ENCODE measurements around the gene IL4I1. TPM values are rescaled to one million over a fixed set of nuclear protein-coding genes. Genes with fewer than 3 reads are reported as not detected.

Gene IL4I1
- total RNA-seq, 3 donors from 2014 or later = 0.48 to 2.2 (median 0.66) TPM

- no peak overlapping the region for H3K4me3 ChIP-seq
- H3K36me3 ChIP-seq = peaks cover 3% of the 10 kb centered on the region
- TF ChIP-seq POLR2AphosphoS5 (IDR thresholded peaks at IDR 0.05) = no peak
- TF ChIP-seq POLR2A (IDR thresholded peaks at IDR 0.05) = no peak
- TF ChIP-seq, protein P1, sequence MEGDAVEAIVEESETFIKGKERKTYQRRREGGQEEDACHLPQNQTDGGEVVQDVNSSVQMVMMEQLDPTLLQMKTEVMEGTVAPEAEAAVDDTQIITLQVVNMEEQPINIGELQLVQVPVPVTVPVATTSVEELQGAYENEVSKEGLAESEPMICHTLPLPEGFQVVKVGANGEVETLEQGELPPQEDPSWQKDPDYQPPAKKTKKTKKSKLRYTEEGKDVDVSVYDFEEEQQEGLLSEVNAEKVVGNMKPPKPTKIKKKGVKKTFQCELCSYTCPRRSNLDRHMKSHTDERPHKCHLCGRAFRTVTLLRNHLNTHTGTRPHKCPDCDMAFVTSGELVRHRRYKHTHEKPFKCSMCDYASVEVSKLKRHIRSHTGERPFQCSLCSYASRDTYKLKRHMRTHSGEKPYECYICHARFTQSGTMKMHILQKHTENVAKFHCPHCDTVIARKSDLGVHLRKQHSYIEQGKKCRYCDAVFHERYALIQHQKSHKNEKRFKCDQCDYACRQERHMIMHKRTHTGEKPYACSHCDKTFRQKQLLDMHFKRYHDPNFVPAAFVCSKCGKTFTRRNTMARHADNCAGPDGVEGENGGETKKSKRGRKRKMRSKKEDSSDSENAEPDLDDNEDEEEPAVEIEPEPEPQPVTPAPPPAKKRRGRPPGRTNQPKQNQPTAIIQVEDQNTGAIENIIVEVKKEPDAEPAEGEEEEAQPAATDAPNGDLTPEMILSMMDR (IDR thresholded peaks at IDR 0.05) = no peak
- H3K27me3 ChIP-seq = no peaks in the 10 kb centered on the region
- H3K9me3 ChIP-seq = no peaks in the 10 kb centered on the region
- DNase-seq (ENCODE audit: low spot score in 2 of 2) = no peak
- peak overlapping the region in 1 of 2 donors; percentile 25 for H3K27ac ChIP-seq
- intact Hi-C loops (cut with DNase I; ENCODE audit: low total_unique reads) = no loop called here
- H3K4me1 ChIP-seq = no peaks in the 10 kb centered on the region
These were observed 38.4 kb downstream of the IL4I1 start for GRCh38 chr19:49858088-49858985.

- Histone ChIP-seq H3K27me3 (no peaks in the 10 kb centered on the region), H3K4me1 (peaks cover 0 to under 1% of the 10 kb centered on the region in 2 donors), H3K4me3 (no peak overlapping the region), H3K9me3 (no peaks in the 10 kb centered on the region), H3K27ac (peak overlapping the region in 1 of 2 donors; percentile 7), H3K36me3 (peaks cover 3% of the 10 kb centered on the region)
- no peak for DNase-seq (ENCODE audit: low spot score in 2 of 2)
- no peak for TF ChIP-seq POLR2A (IDR thresholded peaks at IDR 0.05)
- no peak for TF ChIP-seq POLR2AphosphoS5 (IDR thresholded peaks at IDR 0.05)
- TF ChIP-seq, protein P1 (IDR thresholded peaks at IDR 0.05) = no peak
- intact Hi-C loops (cut with DNase I; ENCODE audit: low total_unique reads) = no loop called here
These were observed 38.9 kb downstream of the IL4I1 start for GRCh38 chr19:49857838-49858087.

DNA sequence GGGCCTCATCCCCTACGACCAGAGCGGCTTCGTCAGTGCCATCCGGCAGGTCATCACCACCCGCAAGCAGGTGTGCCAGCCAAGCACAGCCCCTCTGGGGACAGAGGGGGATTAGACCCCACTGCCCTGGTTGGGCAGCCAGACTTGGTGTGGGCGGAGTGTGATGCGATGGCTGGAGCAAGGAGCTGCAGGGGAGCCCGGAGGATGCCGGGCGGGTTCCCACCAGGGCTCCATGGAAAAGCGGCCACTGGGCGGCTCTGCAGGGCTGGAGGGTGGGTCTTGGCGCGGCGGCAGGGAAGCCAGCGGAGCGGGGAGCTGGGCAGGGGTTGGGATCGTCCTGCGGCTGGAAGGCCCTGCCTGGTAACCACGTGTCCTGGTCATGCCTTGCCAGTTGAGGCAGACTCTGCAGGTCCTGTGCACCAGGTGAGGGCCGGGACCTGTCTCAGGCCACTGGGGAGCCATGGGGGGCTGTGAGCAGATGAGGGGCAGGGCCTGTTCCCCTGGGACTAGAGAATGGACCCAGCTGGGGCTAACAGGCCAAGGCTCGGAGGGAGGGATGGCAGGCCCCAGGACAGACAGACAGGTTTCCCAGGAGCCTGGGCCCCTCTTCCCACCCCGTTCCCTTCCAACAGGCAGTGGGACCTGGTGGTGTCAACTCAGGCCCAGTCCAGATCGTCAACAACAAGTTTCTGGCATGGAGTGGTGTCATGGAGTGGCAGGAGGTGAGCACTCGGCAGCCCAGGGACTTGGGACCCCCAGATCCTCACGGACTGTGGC lies 39.4 kb downstream of the IL4I1 start:
- intact Hi-C loops (cut with DNase I; ENCODE audit: low total_unique reads) = no loop called here
- Histone ChIP-seq H3K27me3 (no peaks in the 10 kb centered on the region), H3K36me3 (peaks cover 3% of the 10 kb centered on the region), H3K27ac (peak overlapping the region in 1 of 2 donors; percentile 7), H3K9me3 (no peaks in the 10 kb centered on the region), H3K4me1 (peaks cover 0 to 6% of the 10 kb centered on the region in 2 donors), H3K4me3 (no peak overlapping the region)
- no peak for DNase-seq (ENCODE audit: low spot score in 2 of 2)
- TF ChIP-seq, protein P1 (IDR thresholded peaks at IDR 0.05) = no peak

DNA sequence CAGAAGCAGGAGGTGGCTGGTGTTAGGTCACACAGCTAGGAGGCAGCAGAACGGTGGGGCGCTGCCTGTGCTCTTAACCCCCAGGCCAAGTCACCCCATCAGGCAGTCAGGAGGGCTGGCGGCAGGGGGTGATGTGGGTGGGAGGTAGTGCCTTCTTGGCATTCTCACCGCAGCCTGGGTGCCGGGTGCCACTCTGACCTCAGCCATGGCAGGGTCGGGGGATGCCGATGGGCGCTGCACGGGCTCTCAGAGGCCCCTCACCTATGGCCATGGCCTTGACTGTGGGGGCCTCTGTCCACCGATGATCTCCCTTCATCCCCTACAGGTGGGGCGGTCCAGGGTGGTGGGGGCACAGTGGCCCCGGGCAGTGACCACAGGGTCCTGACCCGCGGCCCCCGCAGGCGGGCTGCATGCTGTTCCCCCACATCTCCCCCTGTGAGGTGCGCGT lies 40.1 kb downstream of the IL4I1 start:
- H3K36me3 ChIP-seq = peaks cover 3% of the 10 kb centered on the region
- DNase-seq (ENCODE audit: low spot score in 2 of 2) = no peak
- peak overlapping the region in 1 of 2 donors; percentile 50 for H3K27ac ChIP-seq
- intact Hi-C loops (cut with DNase I; ENCODE audit: low total_unique reads) = no loop called here
- H3K9me3 ChIP-seq = no peaks in the 10 kb centered on the region
- TF ChIP-seq POLR2A (IDR thresholded peaks at IDR 0.05) (no peak), POLR2AphosphoS5 (IDR thresholded peaks at IDR 0.05) (no peak)
- TF ChIP-seq, protein P1 (IDR thresholded peaks at IDR 0.05) = no peak
- H3K27me3 ChIP-seq = no peaks in the 10 kb centered on the region
- no peak overlapping the region for H3K4me3 ChIP-seq
- peaks cover 0 to 9% of the 10 kb centered on the region in 2 donors for H3K4me1 ChIP-seq
